Liver (tissue), 9 donors: ENCODE data around the gene NTNG1. TPM values are rescaled to one million over a fixed set of nuclear protein-coding genes. Genes with fewer than 3 reads are reported as not detected.

Experiments
- DNase-seq: peaks from one replicate; pipeline ENCODE4 v3.0.0-alpha.2; 2017; ENCODE audit warnings: low spot score
- H3K27ac ChIP-seq, 2 donors: one replicate each; pipeline ENCODE4 v1.7.0; 2013; ENCODE audit warnings: inconsistent platforms in 2 of 2, low read length in 2 of 2, control low read depth in 1 of 2, low read depth in 1 of 2, mild to moderate bottlenecking in 1 of 2
- H3K27me3 ChIP-seq, 4 donors: one replicate each; pipeline versions ENCODE4 v1.6.1 to v1.7.0; 2013; ENCODE audit warnings: low read length in 3 of 4, inconsistent platforms in 1 of 4, mild to moderate bottlenecking in 1 of 4, moderate library complexity in 1 of 4; ENCODE audit not compliant: control insufficient read depth in 4 of 4, insufficient read depth in 4 of 4
- H3K36me3 ChIP-seq, 4 donors: one replicate each; pipeline versions ENCODE4 v1.6.1 to v1.7.0; 2013; ENCODE audit warnings: low read length in 3 of 4, mild to moderate bottlenecking in 3 of 4, low read depth in 1 of 4, moderate library complexity in 1 of 4; ENCODE audit not compliant: control insufficient read depth in 4 of 4, insufficient read depth in 3 of 4
- H3K4me1 ChIP-seq, 4 donors: one replicate each; pipeline versions ENCODE4 v1.6.1 to v1.7.0; 2013; ENCODE audit warnings: low read length in 3 of 4, mild to moderate bottlenecking in 3 of 4, moderate library complexity in 1 of 4; ENCODE audit not compliant: control insufficient read depth in 4 of 4, insufficient read depth in 4 of 4
- H3K4me3 ChIP-seq, 3 donors: one replicate each; pipeline versions ENCODE4 v1.6.1 to v1.7.0; 2013; ENCODE audit warnings: low read length in 3 of 3, control low read depth in 1 of 3, low read depth in 1 of 3, mild to moderate bottlenecking in 1 of 3
- H3K9ac ChIP-seq, 2 donors: one replicate each; pipeline ENCODE4 v1.7.0; 2013; ENCODE audit warnings: low read length in 2 of 2, mild to moderate bottlenecking in 2 of 2, moderate library complexity in 2 of 2, control low read depth in 1 of 2, low read depth in 1 of 2
- H3K9me3 ChIP-seq, 4 donors: one replicate each; pipeline versions ENCODE4 v1.6.1 to v1.7.0; 2013; ENCODE audit warnings: low read length in 3 of 4; ENCODE audit not compliant: control insufficient read depth in 4 of 4
- FOXA1 ChIP-seq: IDR thresholded peaks from 2 replicates; pipeline ENCODE4 v1.6.1; 2016; ENCODE audit warnings: antibody characterized with exemption
- FOXA2 ChIP-seq: IDR thresholded peaks from 2 replicates; pipeline ENCODE4 v1.6.1; 2016; ENCODE audit warnings: antibody characterized with exemption
- GABPA ChIP-seq, 2 donors: IDR thresholded peaks in 1 of 2; conservative IDR thresholded peaks in 1 of 2; 2 replicates each; pipeline ENCODE4 v1.6.1; 2016; ENCODE audit warnings: antibody characterized with exemption in 2 of 2, mild to moderate bottlenecking in 1 of 2, moderate library complexity in 1 of 2
- HNF4G ChIP-seq: IDR thresholded peaks from 2 replicates; pipeline ENCODE4 v1.6.1; 2016; ENCODE audit warnings: antibody characterized with exemption
- JUND ChIP-seq, 2 donors: IDR thresholded peaks; 2 replicates each; pipeline ENCODE4 v1.6.1; 2016; ENCODE audit warnings: antibody characterized with exemption in 2 of 2
- NR2F2 ChIP-seq: IDR thresholded peaks from 2 replicates; pipeline ENCODE4 v1.6.1; 2016; ENCODE audit warnings: antibody characterized with exemption
- RAD21 ChIP-seq, 2 donors: IDR thresholded peaks; 2 replicates each; pipeline ENCODE4 v1.6.1; 2016; ENCODE audit warnings: antibody characterized with exemption in 2 of 2, mild to moderate bottlenecking in 2 of 2
- REST ChIP-seq: IDR thresholded peaks from 2 replicates; pipeline ENCODE4 v1.6.1; 2016; ENCODE audit warnings: antibody characterized with exemption, mild to moderate bottlenecking
- RXRA ChIP-seq, 2 donors: IDR thresholded peaks; 2 replicates each; pipeline ENCODE4 v1.6.1; 2017 to 2018; ENCODE audit warnings: antibody characterized with exemption in 2 of 2, mild to moderate bottlenecking in 1 of 2
- SP1 ChIP-seq: IDR thresholded peaks from 2 replicates; pipeline ENCODE4 v1.6.1; 2018; ENCODE audit warnings: antibody characterized with exemption, mild to moderate bottlenecking
- TAF1 ChIP-seq: conservative IDR thresholded peaks from 2 replicates; pipeline ENCODE4 v1.6.1; 2016; ENCODE audit warnings: antibody characterized with exemption, mild to moderate bottlenecking
- YY1 ChIP-seq: IDR thresholded peaks from 2 replicates; pipeline ENCODE4 v1.6.1; 2016; ENCODE audit warnings: antibody characterized with exemption, mild to moderate bottlenecking
- ZBTB33 ChIP-seq: IDR thresholded peaks from 2 replicates; pipeline ENCODE4 v1.6.1; 2016; ENCODE audit warnings: antibody characterized with exemption
- WGBS: extraction: QIAGEN DNeasy Blood & Tissue Kit; methylation state at CpG from one replicate; pipeline ENCODE4 v1.1.7; 2013; 5-methylcytosine and 5-hydroxymethylcytosine counted together
- polyA plus RNA-seq, 2 donors: library from polyadenylated mRNA; stranded (reverse) in 1 of 2; unstranded in 1 of 2; fragments of 200-250 nt in 1 of 2; fragments of >200 nt in 1 of 2; fragmentation: Nextera tagmentation in 1 of 2; extraction: Ambion mirVana in 1 of 2; gene quantifications; one replicate each; pipeline versions ENCODE4 v1.2.1 to v1.2.3, GENCODE V29; 2013 to 2015
- total RNA-seq, 2 donors: library from RNA; depleted of rRNA; stranded (reverse); fragments of >200 nt; gene quantifications; one replicate each; pipeline ENCODE4 v1.2.3, GENCODE V29; 2014
- TF ChIP-seq, protein P1 (sequence below): IDR thresholded peaks from 2 replicates; pipeline ENCODE4 v1.6.1; 2016; ENCODE audit warnings: antibody characterized with exemption
- TF ChIP-seq, protein P2 (sequence below): fragments of 150-350 bp; IDR thresholded peaks from 2 replicates; pipeline ENCODE4 v1.5.1; 2017; ENCODE audit warnings: improper control_type of control experiment, low read depth, low read length; ENCODE audit not compliant: missing input control
- TF ChIP-seq, protein P3 (sequence below): IDR thresholded peaks from 2 replicates; pipeline ENCODE4 v1.6.1; 2016; ENCODE audit warnings: antibody characterized with exemption
- donor health status: healthy.
- donor health status: healthy.
- donor health status: healthy.
- donor health status: healthy.
- donor health status: healthy.

Gene NTNG1
- total and polyA plus RNA-seq, 4 donors, result under 0.01 TPM; not detected in 2

DNA sequence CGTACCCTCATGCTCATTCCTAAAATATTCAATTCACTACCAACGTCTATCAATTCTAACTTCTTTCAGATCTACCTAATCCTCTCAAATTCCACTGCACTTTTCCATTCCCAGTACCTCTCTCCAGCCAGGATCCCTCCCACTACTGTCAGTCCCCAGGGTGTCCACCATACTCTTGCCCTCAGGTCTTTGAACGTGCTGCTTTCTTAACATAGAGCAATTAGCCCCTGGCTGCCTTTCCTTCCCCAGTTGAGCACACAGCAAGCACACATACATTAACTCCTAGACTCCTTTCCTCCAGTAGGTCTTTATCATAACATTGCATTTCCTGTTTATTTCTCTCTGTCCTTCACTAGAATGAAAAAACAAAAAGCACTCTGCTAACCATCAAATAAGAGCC lies 126.7 kb downstream of the NTNG1 start:
- WGBS, result 49% methylated on average over 3 of the region's 3 CpGs

More for the DNA sequence above, 126.7 kb downstream of the NTNG1 start:
- Histone ChIP-seq H3K4me3 (no peak overlapping the region), H3K9ac (no peak overlapping the region), H3K27ac (no peak overlapping the region), H3K36me3 (no peaks in the 10 kb centered on the region), H3K4me1 (no peaks in the 10 kb centered on the region), H3K9me3 (no peaks in the 10 kb centered on the region), H3K27me3 (peaks cover 0 to 6% (median 0%) of the 10 kb centered on the region in 4 donors)
- no peak for DNase-seq
- TF ChIP-seq, protein P1, sequence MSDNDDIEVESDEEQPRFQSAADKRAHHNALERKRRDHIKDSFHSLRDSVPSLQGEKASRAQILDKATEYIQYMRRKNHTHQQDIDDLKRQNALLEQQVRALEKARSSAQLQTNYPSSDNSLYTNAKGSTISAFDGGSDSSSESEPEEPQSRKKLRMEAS, result no peak
- TF ChIP-seq TAF1 (no peak), FOXA1 (no peak), JUND (IDR thresholded peaks at IDR 0.05) (no peak), ZBTB33 (no peak), SP1 (no peak), NR2F2 (no peak), RAD21 (IDR thresholded peaks at IDR 0.05) (no peak), FOXA2 (no peak), REST (no peak), YY1 (no peak), RXRA (IDR thresholded peaks at IDR 0.05) (no peak), HNF4G (no peak), GABPA (IDR thresholded peaks at IDR 0.05 in 1 of 2, conservative IDR thresholded peaks at IDR 0.05 in 1 of 2) (no peak)
- TF ChIP-seq, protein P2, sequence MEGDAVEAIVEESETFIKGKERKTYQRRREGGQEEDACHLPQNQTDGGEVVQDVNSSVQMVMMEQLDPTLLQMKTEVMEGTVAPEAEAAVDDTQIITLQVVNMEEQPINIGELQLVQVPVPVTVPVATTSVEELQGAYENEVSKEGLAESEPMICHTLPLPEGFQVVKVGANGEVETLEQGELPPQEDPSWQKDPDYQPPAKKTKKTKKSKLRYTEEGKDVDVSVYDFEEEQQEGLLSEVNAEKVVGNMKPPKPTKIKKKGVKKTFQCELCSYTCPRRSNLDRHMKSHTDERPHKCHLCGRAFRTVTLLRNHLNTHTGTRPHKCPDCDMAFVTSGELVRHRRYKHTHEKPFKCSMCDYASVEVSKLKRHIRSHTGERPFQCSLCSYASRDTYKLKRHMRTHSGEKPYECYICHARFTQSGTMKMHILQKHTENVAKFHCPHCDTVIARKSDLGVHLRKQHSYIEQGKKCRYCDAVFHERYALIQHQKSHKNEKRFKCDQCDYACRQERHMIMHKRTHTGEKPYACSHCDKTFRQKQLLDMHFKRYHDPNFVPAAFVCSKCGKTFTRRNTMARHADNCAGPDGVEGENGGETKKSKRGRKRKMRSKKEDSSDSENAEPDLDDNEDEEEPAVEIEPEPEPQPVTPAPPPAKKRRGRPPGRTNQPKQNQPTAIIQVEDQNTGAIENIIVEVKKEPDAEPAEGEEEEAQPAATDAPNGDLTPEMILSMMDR, result no peak
- TF ChIP-seq, protein P3, sequence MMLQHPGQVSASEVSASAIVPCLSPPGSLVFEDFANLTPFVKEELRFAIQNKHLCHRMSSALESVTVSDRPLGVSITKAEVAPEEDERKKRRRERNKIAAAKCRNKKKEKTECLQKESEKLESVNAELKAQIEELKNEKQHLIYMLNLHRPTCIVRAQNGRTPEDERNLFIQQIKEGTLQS, result no peak
